ENCODE results near the gene ALPP.
"Not testable (repeated sequence)": the region's sequence is repeated elsewhere in the genome, so short reads cannot be mapped to it uniquely, and the experiment has no call there.

The ALPP gene

GRCh38 chr2:232400256-232401015 is 21.9 kb downstream of the ALPP start:
- TF ChIP-seq CTCF (IDR thresholded peaks at IDR 0.05; ENCODE audit: low read length, missing control alignments): no peak
- no peak overlapping the region for H3K4me3 ChIP-seq (replicated peaks; ENCODE audit: low read depth, low read length)
- DNase-seq (ENCODE audit: low read depth): no peak

GRCh38 chr2:232402518-232402917 is 24.0 kb downstream of the ALPP start:
- no peak for TF ChIP-seq CTCF (IDR thresholded peaks at IDR 0.05; ENCODE audit: low read length, missing control alignments)
- no peak for DNase-seq (ENCODE audit: low read depth)
- H3K4me3 ChIP-seq (replicated peaks; ENCODE audit: low read depth, low read length): no peak overlapping the region

GRCh38 chr2:232405943-232406510 is 27.5 kb downstream of the ALPP start:
- TF ChIP-seq CTCF (IDR thresholded peaks at IDR 0.05; ENCODE audit: low read length, missing control alignments): no peak
- H3K4me3 ChIP-seq (replicated peaks; ENCODE audit: low read depth, low read length): no peak overlapping the region
- DNase-seq (ENCODE audit: low read depth): no peak

GRCh38 chr2:232406556-232407310 is 28.2 kb downstream of the ALPP start, which contains the start of gene ALPG:
Gene ALPG (plus strand): TSS chr2:232406844. CDS start chr2:232406895, 51 bp downstream.
- no peak within 1 kb of the TSS for H3K4me3 ChIP-seq (replicated peaks; ENCODE audit: low read depth, low read length)
- TF ChIP-seq CTCF (IDR thresholded peaks at IDR 0.05; ENCODE audit: low read length, missing control alignments): no peak
- no peak for DNase-seq (ENCODE audit: low read depth)

GRCh38 chr2:232407428-232408150 is 29.0 kb downstream of the ALPP start:
- H3K4me3 ChIP-seq (replicated peaks; ENCODE audit: low read depth, low read length); DNase-seq (ENCODE audit: low read depth): not testable (repeated sequence)

GRCh38 chr2:232408269-232408668 is 29.7 kb downstream of the ALPP start:
- H3K4me3 ChIP-seq (replicated peaks; ENCODE audit: low read depth, low read length); DNase-seq (ENCODE audit: low read depth): not testable (repeated sequence)

DNA sequence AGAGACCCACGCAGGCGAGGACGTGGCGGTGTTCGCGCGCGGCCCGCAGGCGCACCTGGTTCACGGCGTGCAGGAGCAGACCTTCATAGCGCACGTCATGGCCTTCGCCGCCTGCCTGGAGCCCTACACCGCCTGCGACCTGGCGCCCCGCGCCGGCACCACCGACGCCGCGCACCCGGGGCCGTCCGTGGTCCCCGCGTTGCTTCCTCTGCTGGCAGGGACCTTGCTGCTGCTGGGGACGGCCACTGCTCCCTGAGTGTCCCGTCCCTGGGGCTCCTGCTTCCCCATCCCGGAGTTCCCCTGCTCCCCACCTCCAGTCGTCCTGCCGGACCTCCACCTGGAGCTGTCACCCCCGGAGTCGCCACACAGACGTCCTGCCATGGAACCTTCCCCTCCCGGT is 31.1 kb downstream of the ALPP start:
- DNase-seq (ENCODE audit: low read depth); H3K4me3 ChIP-seq (replicated peaks; ENCODE audit: low read depth, low read length): not testable (repeated sequence)

GRCh38 chr2:232410238-232410900 is 31.8 kb downstream of the ALPP start:
- no peak for DNase-seq (ENCODE audit: low read depth)
- no peak overlapping the region for H3K4me3 ChIP-seq (replicated peaks; ENCODE audit: low read depth, low read length)
- TF ChIP-seq CTCF (IDR thresholded peaks at IDR 0.05; ENCODE audit: low read length, missing control alignments): no peak
